CD4-positive, alpha-beta T cell treated with Interleukin-4 for 4 hours (primary cell): ENCODE data around the gene NEAT1.
"Not testable (repeated sequence)": the region's sequence is repeated elsewhere in the genome, so short reads cannot be mapped to it uniquely, and the experiment has no call there.

Source experiments
- DNase-seq: peaks from one replicate; pipeline ENCODE4 v3.0.0-alpha.2; 2020

NEAT1 gene

DNA sequence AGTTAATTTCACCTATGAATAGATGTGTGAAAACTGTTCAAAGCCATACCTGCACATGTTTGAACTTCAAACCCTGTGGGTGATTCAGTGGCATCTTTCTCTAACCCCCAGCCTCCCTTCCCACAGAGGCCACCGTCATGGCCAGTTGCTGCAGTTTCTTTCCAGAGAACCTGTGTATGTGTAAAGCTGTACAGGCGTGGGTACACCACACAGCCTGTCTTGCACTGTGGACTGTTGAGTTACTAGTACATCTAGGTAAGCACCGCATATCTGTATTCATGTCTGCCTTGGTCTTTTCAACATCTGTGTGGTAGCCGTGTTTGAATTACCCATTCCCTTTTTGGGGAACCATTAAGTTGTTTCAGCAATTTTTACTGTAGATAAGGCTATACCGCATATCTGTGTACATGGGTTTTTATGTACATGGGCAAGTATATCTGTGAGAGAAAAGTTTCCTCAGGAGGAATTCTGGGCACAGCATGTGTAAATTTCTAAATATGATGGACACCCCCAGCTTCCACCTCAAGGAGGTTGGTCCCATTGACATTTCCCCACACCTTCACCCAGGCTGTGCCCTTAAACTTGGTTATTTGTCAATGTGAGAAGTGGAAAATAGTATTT, 13.9 kb downstream of the NEAT1 start:
- no peak for DNase-seq

GRCh38 chr11:65437436-65438227, 15.0 kb downstream of the NEAT1 start:
- no peak for DNase-seq

GRCh38 chr11:65438257-65439151, 15.9 kb downstream of the NEAT1 start:
- no peak for DNase-seq

DNA sequence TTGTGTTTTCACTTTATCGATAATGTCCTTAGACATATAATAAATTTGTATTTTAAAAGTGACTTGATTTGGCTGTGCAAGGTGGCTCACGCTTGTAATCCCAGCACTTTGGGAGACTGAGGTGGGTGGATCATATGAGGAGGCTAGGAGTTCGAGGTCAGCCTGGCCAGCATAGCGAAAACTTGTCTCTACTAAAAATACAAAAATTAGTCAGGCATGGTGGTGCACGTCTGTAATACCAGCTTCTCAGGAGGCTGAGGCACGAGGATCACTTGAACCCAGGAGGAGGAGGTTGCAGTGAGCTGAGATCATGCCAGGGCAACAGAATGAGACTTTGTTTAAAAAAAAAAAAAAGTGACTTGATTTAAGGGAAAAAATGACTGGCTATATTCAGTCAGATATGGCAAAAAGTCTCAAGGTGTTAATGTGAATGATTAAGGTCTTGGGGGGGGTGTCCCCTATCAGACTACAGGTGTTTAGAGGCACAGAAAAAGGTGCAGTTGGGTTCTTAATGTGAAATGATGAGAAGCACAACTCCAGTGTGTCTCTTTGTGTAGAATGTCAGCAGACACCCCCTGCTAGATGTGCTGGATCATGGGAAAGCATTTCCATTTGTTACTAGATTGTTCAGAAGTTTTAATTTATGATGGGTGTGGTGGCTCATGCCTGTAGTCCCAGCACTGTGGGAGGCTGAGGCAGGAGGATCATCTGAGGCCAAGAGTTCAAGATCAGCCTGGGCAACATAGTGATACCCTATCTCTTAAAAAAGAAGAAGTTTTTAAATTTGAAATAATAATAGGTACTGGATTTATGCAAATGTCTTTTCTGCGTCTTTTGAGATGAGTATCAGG, 17.0 kb downstream of the NEAT1 start:
- DNase-seq: no peak

- DNase-seq: no peak
Observed at GRCh38 chr11:65440831-65441499, 18.4 kb downstream of the NEAT1 start.

DNA sequence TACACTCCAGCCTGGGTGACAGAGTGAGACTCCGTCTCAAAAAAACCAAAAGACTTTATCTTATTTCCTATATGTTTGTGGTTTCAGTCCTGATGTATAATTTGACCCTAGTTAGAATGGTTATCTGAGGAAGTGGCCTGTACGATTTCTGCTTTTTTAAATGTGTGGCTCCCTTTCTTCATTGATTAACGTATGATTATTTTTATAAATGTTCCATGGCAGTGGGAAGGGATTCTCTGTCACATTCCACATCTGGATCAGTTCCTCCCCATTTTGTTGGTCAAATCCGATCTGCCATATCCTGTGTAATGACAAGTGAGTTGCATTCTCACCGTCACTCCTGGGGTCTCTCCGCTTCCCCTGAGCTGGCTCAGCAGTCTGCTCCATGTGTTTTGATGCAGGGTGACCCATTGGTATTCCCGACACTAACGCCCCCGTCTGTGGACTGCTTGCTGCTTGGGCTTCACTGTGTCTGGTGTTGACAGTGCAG, 20.3 kb downstream of the NEAT1 start:
- DNase-seq: no peak

DNA sequence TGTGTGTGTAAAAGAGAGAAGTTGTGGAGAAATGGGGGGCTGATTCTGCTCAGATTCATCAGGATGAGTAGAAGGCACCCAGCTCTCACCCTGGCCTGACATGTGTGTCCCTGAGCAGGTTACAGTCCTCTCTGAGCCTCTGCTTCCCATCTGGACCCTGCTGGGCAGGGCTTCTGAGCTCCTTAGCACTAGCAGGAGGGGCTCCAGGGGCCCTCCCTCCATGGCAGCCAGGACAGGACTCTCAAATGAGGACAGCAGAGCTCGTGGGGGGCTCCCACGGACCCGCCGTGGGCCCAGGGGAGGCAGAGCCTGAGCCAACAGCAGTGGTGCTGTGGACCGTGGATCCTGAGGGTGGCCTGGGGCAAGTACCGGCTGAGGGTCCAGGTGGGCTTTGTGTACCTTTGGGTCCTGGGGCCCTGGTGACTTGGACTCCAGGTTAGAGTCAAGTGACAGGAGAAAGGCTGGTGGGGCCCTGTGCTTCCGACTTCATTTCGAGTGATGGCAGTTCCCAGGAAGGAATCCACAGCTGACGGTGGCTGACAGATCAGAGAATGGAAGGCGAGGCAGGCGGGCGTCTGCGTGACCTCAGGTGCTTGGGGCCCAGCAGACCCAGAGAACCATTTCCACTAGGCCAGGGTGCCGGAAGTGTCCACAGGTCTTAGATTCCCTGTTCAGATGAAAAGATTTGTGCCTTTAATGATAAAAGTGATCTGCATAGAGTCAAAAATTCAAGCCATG, 21.9 kb downstream of the NEAT1 start:
- no peak for DNase-seq

DNA sequence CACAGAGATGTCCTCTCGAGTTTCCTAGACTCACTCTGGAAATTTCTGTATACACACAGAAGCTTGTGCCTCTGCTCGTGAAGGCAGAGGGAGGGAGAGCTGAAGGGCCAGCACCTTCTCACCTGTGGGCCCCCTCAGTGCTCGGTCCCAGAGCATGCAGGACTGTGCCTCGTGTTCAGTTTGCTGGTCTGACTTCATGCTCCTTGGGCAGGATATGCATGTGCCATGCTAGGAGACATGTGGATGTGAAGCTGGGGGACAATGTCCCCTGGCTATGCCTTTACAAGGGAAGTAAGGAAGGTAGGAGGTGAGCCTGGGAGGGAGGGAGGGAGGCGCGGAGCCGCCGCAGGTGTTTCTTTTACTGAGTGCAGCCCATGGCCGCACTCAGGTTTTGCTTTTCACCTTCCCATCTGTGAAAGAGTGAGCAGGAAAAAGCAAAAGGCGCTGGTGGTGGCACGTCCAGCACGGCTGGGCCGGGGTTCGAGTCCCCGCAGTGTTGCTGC, 22.6 kb downstream of the NEAT1 start:
- no peak for DNase-seq

GRCh38 chr11:65445604-65446445, 23.2 kb downstream of the NEAT1 start:
- no peak for DNase-seq

GRCh38 chr11:65446446-65447277, 24.1 kb downstream of the NEAT1 start:
- DNase-seq: no peak

DNA sequence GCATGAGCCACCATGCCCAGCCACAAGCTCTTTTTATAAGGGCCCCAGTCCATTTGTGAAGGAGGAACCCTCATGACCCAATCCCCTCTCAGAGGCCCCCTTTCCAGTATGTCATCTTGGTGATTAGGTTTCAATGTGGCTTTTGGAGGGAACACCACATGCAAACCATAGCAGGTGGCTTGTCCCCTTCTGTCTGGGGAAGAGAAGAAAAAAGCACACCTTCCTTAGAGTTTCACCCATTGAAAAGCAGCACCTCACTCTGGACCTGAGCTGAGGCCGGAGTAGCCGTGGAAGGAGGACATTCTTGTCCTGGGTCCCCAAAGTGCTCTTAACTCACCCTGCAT, 25.4 kb downstream of the NEAT1 start:
- DNase-seq: no peak

DNA sequence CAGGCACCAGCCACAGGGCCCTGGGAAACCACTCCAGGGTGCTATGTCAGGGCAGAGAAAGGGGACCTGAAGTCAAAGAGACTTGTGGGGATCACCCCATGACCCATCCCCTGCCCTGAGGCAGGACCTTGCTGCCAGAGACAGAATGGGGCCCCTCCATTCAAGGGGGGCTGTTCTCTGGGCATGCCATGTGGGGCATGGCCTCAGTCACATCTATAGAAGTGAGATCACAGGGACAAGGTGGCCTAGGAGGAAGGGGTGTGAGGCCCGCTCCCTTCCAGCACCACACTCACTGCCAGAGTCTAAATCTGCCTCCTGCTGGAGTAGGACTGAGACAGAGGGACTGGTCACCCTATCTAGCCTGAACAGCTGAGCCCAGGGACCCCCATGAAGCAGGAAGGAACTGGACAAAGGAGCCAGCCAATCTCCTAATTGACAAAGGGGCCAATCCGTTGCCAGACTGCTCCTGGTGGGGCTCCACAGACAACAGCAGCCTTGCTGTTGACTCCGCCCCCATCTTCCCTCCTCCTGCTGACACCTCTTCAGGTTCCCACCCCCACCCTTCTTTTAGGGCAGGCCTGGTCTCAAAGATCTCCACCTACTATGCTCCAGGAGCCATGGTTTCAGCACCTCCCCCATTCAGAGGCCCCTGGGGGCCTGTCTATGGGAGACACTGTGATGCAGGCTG, 26.0 kb downstream of the NEAT1 start:
- no peak for DNase-seq

DNA sequence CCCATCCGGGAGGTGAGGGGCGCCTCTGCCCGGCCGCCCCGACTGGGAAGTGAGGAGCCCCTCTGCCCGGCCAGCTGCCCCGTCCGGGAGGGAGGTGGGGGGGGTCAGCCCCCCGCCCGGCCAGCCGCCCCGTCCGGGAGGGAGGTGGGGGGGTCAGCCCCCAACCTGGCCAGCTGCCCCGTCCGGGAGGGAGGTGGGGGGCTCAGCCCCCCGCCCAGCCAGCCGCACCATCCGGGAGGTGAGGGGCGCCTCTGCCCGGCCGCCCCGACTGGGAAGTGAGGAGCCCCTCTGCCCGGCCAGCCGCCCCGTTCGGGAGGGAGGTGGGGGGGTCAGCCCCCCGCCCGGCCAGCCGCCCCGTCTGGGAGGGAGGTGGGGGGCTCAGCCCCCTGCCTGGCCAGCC, 28.7 kb downstream of the NEAT1 start:
- not testable (repeated sequence) for DNase-seq

- DNase-seq: not testable (repeated sequence)
Observed at GRCh38 chr11:65452259-65452658, 29.7 kb downstream of the NEAT1 start.

DNA sequence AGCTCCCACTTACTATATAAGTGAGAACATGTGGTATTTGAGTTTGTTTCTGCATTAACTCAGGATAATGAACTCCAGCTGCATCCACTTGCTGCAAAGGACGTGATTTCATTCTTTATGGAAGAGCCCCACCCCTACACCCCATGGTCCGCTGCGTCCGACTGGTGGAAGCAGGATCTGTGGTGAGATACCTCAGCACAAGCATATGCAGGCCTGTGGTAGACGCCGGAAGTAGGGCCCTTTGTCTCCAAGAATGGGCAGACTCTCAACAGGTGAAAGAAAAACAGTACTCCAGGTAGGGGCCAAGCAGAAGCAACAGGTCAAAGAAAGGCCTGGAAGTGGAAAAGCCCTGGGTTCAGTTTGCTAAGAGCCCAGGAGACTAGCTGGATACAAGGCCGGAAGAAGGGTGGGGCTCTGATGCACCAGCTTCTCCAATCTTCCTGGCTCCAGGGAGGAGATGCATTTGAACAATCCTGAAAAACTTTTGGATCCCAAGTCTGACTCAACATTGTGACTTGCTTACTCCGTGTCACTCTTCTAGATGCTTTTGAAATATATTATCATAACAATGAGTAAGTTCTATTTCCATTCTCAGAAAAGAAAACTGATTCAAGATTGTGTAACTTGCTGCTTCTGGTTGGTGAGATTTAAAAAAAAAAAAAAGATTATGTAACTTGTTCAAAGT, 30.4 kb downstream of the NEAT1 start:
- no peak for DNase-seq

DNA sequence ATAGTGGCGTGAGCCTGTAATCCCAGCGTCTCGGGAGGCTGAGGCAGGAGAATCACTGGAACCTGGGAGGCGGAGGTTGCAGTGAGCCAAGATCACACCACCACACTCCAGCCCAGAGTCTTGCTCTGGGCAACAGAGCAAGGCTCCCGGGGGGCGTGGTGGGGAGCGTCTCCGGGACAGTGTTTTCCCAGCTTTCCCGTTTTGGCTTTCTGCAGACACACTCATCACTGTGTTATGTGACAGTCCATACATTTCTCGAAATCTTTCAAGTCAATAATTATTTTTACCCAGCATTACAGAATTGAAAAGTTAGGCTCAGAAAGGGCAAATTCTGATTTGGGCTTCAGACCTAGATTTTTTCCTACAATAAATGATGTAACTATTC, 31.7 kb downstream of the NEAT1 start:
- DNase-seq: no peak

- DNase-seq: peak; percentile 72
Observed at GRCh38 chr11:65454696-65455456, 32.3 kb downstream of the NEAT1 start.
